ENCODE data around the gene C6orf136. TPM values are rescaled to one million over a fixed set of nuclear protein-coding genes. Genes with fewer than 3 reads are reported as not detected.

Gene C6orf136
- total and polyA plus RNA-seq, 9 of the 15 experiments (the other 6 are each of a cell fraction or from before 2014, with no cell fraction given), result 14.1 to 63.1 (median 18.4) TPM

DNA sequence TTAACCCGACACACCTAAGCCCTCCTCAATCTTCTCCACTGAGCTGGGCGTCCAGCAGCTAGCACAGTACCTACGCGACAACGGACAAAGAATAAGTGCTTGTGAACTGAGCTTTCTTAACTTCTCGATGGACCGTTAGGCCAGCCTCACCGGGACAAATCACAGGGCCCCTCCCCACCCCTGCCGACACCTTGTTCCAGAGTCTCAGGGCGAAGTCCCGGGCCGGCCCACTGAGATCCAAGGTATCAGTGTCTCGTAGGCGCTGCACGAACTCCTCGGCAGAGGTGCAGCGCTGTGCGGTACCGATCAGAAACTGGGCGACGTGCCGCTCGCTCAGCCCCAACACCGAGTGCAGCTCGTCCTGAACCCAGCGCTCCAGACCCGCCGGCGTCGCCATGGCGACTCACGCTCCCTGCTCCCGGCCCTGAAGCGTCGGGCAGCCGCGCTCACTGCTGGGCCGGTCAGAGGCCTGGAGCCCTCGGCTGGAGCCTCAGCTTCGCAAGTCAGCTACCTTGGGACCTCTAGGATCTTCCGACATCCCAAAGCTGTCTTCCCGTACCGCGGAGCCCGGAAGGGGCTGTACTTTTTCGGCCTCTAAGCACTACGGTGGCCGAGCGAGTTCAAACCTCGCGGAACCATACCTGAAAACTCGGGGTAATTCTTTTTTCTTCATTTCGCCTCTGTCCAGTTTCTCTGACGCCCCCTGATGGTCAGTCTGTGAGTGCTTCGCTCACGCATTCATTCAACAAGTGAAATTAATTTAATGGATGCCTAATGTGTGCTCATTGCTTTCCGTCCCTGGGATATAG, 25.7 kb downstream of the C6orf136 start, which contains the start of gene DHX16 (continued):
- TF ChIP-seq, protein P1, sequence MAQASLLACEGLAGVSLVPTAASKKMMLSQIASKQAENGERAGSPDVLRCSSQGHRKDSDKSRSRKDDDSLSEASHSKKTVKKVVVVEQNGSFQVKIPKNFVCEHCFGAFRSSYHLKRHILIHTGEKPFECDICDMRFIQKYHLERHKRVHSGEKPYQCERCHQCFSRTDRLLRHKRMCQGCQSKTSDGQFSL (CRISPR knock-in tag; IDR thresholded peaks at IDR 0.05), result peak; percentile 29; the same call in 1 of the 2 replicates
- TF ChIP-seq, protein P1 (tag; IDR thresholded peaks at IDR 0.05), result no peak
- TF ChIP-seq ELF1 (tag; IDR thresholded peaks at IDR 0.05) (peak; percentile 95), ZEB2 (IDR thresholded peaks at IDR 0.05) (peak; percentile 41; the same call in 1 of the 2 replicates), ZNF764 (CRISPR knock-in tag; IDR thresholded peaks at IDR 0.05; ENCODE audit: low read depth) (no peak), ZNF384 (IDR thresholded peaks at IDR 0.05; ENCODE audit: low read depth, low read length) (peak; percentile 89), LEF1 (IDR thresholded peaks at IDR 0.05) (no peak), KHSRP (IDR thresholded peaks at IDR 0.05) (no peak), ZNF695 (CRISPR knock-in tag; IDR thresholded peaks at IDR 0.05) (no peak), ASH1L (IDR thresholded peaks at IDR 0.05; ENCODE audit: borderline replicate concordance, low read depth, partially characterized antibody) (no peak), NFE2 (IDR thresholded peaks at IDR 0.05; ENCODE audit: low read depth) (no peak), MTA2 (IDR thresholded peaks at IDR 0.05; ENCODE audit: low read depth) (no peak), ZNF445 (CRISPR knock-in tag; IDR thresholded peaks at IDR 0.05; ENCODE audit: low read depth) (no peak)
- TF ChIP-seq, protein P2, sequence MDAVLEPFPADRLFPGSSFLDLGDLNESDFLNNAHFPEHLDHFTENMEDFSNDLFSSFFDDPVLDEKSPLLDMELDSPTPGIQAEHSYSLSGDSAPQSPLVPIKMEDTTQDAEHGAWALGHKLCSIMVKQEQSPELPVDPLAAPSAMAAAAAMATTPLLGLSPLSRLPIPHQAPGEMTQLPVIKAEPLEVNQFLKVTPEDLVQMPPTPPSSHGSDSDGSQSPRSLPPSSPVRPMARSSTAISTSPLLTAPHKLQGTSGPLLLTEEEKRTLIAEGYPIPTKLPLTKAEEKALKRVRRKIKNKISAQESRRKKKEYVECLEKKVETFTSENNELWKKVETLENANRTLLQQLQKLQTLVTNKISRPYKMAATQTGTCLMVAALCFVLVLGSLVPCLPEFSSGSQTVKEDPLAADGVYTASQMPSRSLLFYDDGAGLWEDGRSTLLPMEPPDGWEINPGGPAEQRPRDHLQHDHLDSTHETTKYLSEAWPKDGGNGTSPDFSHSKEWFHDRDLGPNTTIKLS (IDR thresholded peaks at IDR 0.05; ENCODE audit: borderline replicate concordance, low read depth), result peak; percentile 50; the same call in 1 of the 2 replicates
- TF ChIP-seq, protein P3, sequence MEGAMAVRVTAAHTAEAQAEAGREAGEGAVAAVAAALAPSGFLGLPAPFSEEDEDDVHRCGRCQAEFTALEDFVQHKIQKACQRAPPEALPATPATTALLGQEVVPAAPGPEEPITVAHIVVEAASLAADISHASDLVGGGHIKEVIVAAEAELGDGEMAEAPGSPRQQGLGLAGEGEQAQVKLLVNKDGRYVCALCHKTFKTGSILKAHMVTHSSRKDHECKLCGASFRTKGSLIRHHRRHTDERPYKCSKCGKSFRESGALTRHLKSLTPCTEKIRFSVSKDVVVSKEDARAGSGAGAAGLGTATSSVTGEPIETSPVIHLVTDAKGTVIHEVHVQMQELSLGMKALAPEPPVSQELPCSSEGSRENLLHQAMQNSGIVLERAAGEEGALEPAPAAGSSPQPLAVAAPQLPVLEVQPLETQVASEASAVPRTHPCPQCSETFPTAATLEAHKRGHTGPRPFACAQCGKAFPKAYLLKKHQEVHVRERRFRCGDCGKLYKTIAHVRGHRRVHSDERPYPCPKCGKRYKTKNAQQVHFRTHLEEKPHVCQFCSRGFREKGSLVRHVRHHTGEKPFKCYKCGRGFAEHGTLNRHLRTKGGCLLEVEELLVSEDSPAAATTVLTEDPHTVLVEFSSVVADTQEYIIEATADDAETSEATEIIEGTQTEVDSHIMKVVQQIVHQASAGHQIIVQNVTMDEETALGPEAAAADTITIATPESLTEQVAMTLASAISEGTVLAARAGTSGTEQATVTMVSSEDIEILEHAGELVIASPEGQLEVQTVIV (CRISPR knock-in tag; IDR thresholded peaks at IDR 0.05; ENCODE audit: borderline replicate concordance), result no peak
- TF ChIP-seq, protein P4, sequence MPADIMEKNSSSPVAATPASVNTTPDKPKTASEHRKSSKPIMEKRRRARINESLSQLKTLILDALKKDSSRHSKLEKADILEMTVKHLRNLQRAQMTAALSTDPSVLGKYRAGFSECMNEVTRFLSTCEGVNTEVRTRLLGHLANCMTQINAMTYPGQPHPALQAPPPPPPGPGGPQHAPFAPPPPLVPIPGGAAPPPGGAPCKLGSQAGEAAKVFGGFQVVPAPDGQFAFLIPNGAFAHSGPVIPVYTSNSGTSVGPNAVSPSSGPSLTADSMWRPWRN (IDR thresholded peaks at IDR 0.05; ENCODE audit: low read depth), result no peak
- TF ChIP-seq, protein P5, sequence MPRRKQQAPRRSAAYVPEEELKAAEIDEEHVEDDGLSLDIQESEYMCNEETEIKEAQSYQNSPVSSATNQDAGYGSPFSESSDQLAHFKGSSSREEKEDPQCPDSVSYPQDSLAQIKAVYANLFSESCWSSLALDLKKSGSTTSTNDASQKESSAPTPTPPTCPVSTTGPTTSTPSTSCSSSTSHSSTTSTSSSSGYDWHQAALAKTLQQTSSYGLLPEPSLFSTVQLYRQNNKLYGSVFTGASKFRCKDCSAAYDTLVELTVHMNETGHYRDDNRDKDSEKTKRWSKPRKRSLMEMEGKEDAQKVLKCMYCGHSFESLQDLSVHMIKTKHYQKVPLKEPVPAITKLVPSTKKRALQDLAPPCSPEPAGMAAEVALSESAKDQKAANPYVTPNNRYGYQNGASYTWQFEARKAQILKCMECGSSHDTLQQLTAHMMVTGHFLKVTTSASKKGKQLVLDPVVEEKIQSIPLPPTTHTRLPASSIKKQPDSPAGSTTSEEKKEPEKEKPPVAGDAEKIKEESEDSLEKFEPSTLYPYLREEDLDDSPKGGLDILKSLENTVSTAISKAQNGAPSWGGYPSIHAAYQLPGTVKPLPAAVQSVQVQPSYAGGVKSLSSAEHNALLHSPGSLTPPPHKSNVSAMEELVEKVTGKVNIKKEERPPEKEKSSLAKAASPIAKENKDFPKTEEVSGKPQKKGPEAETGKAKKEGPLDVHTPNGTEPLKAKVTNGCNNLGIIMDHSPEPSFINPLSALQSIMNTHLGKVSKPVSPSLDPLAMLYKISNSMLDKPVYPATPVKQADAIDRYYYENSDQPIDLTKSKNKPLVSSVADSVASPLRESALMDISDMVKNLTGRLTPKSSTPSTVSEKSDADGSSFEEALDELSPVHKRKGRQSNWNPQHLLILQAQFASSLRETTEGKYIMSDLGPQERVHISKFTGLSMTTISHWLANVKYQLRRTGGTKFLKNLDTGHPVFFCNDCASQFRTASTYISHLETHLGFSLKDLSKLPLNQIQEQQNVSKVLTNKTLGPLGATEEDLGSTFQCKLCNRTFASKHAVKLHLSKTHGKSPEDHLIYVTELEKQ (CRISPR knock-in tag; IDR thresholded peaks at IDR 0.05), result no peak

All from K562 (cell line).